HG03175 (cell line): ENCODE measurements around the gene HNRNPCL2.
"Not testable (repeated sequence)": the region's sequence is repeated elsewhere in the genome, so short reads cannot be mapped to it uniquely, and the experiment has no call there.

Source experiments
- ATAC-seq: cut with Tn5 transposase; IDR thresholded peaks from one replicate; pipeline ENCODE4 v1.9.1; 2021; ENCODE audit warnings: mild to moderate bottlenecking, moderate library complexity; ENCODE audit not compliant: unreplicated experiment

HNRNPCL2 gene

GRCh38 chr1:13116754-13117153 lies at the start of gene HNRNPCL2:
TSS of gene HNRNPCL2 (minus strand) at chr1:13116854. CDS start at chr1:13116400, 454 bp downstream.
- ATAC-seq, result not testable (repeated sequence)

GRCh38 chr1:13165531-13165930 lies 48.9 kb upstream of the HNRNPCL2 start, which contains the start of gene HNRNPCL4:
TSS of gene HNRNPCL4 (minus strand) at chr1:13165631. CDS start at chr1:13165467, 164 bp downstream.
- ATAC-seq, result not testable (repeated sequence)

GRCh38 chr1:13155909-13156308 lies 39.3 kb upstream of the HNRNPCL2 start, which contains the start of gene PRAMEF26:
TSS of gene PRAMEF26 (minus strand) at chr1:13156009. CDS start at chr1:13153095, 2,914 bp downstream.
- not testable (repeated sequence) for ATAC-seq

- not testable (repeated sequence) for ATAC-seq
These were observed 46.2 kb downstream of the HNRNPCL2 start, which contains the start of gene PRAMEF25 for GRCh38 chr1:13070474-13070873. TSS of gene PRAMEF25 (plus strand) at chr1:13070774. CDS start at chr1:13073694, 2,920 bp downstream.
